Esophagus muscularis mucosa (tissue), 3 donors: ENCODE data around the gene TAPT1.
"Not testable (repeated sequence)": the region's sequence is repeated elsewhere in the genome, so short reads cannot be mapped to it uniquely, and the experiment has no call there.

Source experiments
- POLR2A ChIP-seq: fragments of 450-650 bp; IDR thresholded peaks from one replicate; pipeline ENCODE4 v1.6.1; 2017; ENCODE audit warnings: antibody characterized with exemption, moderate library complexity, mild to moderate bottlenecking, low read depth
- TF ChIP-seq, protein P1 (sequence below), 3 experiments: fragments of 200-600 bp in 2 of 3; fragments of 450-650 bp in 1 of 3; sonication (generic) in 2 of 3; IDR thresholded peaks; one replicate each; pipeline ENCODE4 v1.5.1; 2017 to 2019; ENCODE audit warnings: antibody characterized with exemption in 3 of 3, mild to moderate bottlenecking in 2 of 3, moderate library complexity in 1 of 3

DNA sequence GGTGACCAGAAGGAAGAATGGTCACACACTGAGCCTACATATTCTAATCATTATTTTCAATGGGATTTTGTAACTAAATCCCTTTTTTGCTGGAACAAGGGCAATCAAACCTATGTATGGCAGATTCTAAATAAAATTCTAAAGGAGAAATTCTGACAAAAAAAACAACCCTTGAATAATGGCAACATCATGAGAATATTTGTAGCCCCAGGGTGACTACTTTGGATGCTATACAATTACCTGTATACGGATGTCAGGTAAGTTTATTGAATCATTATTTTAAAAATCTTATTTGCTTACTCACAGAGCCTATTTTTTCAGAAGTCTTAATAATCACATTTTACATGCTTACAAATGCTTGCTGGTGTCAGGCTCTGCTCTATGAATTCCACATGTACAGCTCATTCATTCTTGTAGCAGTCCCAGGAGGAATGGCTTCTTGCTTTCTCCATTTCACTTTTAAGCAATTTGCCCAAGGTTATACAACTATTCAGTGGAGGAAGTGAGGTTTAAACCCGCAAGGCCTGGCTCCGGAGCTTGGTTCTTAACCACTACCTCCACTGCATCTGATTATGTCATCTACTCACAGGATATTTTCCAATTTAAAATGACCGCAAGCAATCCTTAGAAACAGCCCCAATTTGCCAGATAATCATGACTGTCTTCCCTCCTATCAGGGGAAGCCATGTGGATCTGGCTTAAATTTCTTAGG is 43.6 kb upstream of the TAPT1 start:
- TF ChIP-seq, protein P1, sequence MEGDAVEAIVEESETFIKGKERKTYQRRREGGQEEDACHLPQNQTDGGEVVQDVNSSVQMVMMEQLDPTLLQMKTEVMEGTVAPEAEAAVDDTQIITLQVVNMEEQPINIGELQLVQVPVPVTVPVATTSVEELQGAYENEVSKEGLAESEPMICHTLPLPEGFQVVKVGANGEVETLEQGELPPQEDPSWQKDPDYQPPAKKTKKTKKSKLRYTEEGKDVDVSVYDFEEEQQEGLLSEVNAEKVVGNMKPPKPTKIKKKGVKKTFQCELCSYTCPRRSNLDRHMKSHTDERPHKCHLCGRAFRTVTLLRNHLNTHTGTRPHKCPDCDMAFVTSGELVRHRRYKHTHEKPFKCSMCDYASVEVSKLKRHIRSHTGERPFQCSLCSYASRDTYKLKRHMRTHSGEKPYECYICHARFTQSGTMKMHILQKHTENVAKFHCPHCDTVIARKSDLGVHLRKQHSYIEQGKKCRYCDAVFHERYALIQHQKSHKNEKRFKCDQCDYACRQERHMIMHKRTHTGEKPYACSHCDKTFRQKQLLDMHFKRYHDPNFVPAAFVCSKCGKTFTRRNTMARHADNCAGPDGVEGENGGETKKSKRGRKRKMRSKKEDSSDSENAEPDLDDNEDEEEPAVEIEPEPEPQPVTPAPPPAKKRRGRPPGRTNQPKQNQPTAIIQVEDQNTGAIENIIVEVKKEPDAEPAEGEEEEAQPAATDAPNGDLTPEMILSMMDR (IDR thresholded peaks at IDR 0.05): not testable (repeated sequence)
- TF ChIP-seq POLR2A: not testable (repeated sequence)
